GM19372 (cell line): ENCODE results near the gene RRAS.

Experiments
- ATAC-seq: cut with Tn5 transposase; IDR thresholded peaks from one replicate; pipeline ENCODE4 v1.9.1; 2021; ENCODE audit warnings: mild to moderate bottlenecking, low read depth, moderate library complexity; ENCODE audit not compliant: unreplicated experiment

RRAS gene

DNA sequence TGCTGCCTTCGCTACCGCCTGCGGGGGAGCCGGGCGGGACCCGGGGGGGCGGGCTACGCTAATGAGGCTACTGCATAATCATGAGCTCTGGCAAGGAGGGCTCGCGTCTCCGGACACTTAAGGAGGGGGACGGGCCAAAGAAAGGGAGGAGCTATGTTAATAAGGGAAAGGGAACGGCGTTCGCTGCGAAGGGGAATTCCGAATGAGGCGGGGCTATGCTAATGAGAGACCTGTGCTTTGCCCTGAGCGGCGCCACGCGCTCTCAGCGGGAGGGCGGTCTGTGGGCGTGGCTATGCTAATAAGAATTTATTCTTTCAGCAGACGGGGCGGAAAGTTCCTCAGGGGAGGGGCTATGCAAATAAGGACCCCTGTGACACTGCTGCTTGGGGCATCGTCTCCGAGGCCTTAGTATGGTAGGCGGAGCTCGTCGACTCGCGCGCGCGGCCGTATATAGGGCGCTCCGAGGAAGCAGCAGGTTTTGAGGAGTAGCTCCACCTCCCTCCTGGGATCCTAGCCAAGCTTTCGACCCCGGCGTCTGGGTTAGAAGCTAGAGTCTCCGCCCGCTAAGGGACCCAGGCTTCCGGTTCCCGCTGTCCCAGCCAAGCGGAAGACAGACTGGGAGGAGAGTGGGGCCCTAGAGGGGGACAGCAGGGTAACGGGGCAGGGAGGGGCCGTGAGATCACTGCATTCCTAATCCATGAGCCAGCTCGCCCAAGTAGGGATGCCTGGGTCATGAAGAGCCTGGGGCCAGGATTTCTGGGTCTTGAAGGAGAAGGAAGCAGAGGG is at the start of gene RRAS:
Gene RRAS (minus strand): TSS at position 31 of the 786 bp plus-strand sequence. CDS start 45 bp downstream, outside the sequence.
- ATAC-seq = peak; percentile 54

- ATAC-seq = no peak
These were observed 49.5 kb upstream of the RRAS start, which contains the start of gene ADM5 for GRCh38 chr19:49689133-49690078. Gene ADM5, plus strand, starts transcription at chr19:49689594. Its CDS starts 244 bp downstream, at chr19:49689838.

DNA sequence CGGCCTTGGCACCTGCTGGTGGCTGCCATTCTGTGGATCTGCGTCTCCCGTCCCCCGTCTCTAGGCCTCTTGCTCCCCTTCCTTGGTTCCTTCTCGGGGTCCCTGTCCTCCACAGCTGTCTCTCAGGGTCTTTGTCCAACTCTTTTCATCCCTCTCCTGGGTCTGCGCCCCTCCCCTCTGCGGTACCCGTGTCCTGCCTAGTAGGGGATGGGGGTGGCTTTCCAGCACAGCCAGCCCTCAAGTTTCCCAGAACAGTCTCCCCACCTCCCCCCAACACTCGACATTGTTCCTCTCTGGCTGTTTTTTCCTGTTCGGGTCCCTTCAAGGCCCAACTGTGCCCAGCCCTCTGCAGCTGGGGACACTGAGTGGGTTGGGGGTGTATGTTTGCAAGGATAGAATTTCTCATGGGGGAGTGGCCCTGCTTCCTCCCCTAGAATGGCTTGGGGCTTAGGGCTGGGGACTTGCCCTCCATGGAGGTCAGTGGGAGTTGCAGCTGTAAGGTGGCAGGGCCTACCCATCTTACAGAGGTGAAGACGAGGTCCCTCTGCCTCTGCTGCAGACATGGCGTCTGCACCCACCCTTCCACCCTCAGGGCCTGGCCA is 48.7 kb upstream of the RRAS start:
- no peak for ATAC-seq

- no peak for ATAC-seq
These were observed 47.8 kb upstream of the RRAS start for GRCh38 chr19:49687566-49688316.

DNA sequence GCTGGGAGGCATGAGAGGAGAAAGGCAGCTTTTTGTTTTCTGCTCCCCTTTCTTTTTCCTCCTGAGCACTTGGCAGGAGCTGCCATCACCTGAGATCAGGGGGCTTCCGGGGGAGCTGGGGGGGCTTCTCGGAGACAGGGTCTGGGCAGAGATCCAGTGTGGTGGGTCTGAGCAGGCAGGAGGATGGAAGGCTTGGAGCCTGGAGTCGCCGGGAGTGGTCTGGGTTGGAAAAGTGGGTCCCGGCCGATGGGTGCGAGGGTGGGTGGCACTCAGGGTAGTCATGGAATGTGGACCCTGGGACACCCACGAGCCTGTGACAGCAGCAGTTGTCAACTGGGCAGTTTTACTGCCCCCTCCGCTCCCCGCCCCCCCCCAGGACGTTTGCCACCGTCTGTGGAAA is 47.2 kb upstream of the RRAS start:
- no peak for ATAC-seq

GRCh38 chr19:49686503-49687088 is 46.7 kb upstream of the RRAS start:
- ATAC-seq = no peak

DNA sequence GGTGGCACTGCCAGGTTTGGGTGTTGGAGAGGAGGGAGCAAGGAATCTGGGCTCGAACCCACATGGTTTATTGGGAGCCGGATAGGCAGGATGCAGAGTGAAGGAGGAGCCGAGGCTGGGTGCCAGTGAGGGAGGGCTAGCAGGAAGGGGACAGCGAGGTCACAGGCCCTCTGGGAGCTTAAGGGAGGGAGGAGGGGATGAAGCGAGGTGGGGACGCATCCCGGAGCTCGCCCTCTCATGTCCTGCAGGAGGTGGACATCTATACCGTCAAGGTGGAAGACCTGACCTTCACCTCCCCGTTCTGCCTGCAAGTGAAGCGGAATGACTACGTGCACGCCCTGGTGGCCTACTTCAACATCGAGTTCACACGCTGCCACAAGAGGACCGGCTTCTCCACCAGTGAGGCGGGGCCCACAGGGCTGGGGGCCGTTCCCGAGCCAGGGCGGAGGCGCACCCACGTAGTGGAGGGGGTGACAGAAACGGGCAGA is 45.9 kb upstream of the RRAS start:
- ATAC-seq = no peak

GRCh38 chr19:49684983-49685553 is 45.1 kb upstream of the RRAS start:
- ATAC-seq = no peak

GRCh38 chr19:49684251-49684982 is 44.5 kb upstream of the RRAS start:
- no peak for ATAC-seq

DNA sequence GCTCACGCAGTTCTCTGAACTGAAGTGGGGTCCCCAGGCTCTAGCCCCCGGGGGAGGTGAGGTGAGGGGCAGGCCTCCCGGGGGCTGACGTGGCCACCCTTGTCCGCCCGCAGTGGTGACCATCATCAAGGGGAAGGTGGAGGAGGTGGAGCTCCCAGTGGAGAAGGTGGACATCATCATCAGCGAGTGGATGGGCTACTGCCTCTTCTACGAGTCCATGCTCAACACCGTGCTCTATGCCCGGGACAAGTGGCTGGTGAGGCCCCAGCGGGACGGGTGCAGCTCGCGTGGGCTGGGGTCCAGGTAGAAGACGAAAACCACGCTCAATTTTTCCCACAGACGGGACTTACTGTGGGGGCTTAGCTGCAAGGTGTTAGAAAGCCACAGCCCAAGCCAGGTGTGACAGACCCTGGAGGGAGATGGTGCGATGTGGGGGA is 43.9 kb upstream of the RRAS start:
- no peak for ATAC-seq

GRCh38 chr19:49682274-49682673 is 42.3 kb upstream of the RRAS start:
- no peak for ATAC-seq

DNA sequence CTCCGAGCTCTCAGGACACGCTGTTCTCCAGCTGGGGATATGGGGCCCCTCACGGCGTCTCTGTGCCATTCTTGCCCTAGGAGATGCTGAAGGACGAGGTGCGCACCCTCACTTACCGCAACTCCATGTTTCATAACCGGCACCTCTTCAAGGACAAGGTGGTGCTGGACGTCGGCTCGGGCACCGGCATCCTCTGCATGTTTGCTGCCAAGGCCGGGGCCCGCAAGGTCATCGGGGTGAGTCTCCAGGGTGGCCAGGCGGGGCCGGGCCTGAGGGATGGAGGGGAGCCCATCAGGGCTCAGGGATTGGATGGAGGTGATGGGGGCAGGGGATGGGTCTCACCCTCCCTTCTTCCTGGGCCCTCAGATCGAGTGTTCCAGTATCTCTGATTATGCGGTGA is 41.9 kb upstream of the RRAS start:
- no peak for ATAC-seq

- ATAC-seq = no peak
These were observed 40.7 kb upstream of the RRAS start for GRCh38 chr19:49680421-49681351.

DNA sequence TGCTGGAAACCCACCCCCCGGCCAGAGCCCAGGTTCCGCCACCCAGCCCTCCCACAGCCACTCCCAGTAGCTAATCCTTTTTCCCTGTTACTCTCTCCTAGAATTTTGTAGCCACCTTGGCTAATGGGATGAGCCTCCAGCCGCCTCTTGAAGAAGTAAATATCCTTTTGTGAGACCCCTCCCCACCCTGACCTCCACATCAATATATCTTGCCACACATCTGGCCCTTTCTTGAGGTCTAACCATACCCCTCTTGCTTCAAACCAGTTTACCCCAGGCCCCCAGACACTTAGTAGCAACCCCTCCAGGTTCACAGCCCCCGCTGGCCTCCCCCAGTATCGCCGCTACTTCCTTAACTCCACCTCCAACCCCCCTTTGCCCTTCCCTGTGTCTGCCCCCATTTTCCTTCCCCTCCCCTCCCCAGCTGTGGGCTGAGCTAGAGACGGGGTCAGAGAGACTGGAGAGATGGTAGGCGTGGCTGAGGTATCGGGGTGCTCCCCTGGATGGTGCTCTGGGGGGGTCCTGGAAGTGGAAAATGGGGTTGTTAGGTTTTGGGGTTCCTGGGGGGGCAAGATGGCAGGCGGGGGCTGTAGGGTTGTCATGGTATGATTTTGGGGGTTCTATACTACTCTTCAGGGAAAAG is 39.9 kb upstream of the RRAS start:
- no peak for ATAC-seq

DNA sequence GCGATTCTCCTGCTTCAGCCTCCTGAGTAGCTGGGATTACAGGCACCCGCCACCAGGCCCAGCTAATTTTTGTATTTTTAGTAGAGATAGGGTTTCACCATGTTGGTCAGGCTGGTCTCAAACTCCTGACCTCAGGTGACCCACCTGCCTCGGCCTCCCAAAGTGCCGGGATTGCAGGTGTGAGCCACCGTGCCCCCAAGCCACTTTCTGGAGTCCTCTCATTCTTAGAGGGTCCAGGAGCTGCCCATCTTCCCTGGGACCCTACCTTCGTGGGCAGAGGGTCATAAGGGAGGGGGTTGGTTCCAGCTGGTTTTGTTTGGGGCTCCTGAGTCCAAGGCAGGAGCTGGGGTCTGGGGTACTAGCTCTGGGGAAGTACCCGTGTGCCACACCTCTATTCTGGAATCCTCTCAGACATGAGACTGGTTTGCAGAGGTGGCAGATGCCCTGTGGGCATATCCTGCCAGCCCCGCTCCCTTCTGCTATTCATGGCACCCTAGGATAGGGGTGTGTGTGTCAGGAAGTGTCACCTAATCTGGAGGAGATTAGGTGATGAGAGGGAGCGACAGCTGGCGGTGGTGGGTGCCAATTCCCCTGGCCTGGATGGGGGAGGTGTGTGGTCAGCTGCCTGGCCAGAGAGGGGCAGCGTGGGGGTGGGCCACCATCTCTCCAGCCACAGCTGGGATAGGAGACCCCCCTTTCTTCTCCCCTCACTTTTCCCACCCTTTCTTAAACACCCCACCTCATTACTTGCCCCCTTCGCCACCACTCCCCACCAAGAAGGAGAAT is 39.2 kb upstream of the RRAS start:
- no peak for ATAC-seq

DNA sequence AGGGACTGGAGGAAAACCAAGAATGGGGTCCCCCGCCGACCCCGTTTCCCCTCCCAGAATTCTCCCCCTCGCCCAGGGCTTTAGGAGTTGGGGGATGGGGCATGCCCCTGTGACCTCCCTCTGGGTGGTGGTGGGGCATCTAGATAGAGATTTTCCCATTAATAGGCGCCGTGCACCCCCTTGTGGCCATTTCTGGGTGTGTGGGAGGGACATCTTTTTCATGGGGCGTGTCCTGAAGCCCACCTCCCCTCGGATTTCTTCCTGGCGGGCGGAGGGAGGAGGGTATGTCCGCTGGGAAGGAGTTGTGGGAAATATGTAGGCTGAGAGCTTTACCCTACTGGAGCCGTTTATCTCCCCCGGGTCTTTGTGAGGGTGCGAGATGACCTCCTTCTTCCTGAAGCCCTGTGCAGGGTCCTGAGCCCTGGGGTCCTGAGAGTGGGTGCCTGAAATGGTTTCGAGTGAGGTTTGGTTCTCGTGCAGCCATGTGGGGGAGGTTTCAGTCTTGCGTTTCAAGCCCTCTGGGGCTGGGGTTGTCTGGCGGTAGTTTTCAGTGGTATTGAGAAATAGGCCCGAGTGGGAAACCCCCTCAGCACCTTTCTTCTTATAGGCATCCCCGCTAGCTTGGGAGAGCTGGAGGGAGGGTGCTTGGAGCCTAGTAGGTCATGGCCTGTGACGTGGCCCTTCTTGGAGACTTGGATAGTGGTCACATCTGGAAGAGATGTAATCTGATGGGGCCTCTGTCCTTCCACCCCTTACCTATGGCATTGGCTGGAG is 38.1 kb upstream of the RRAS start:
- ATAC-seq = no peak
